ENCODE data around the gene SIGLEC11. TPM values are rescaled to one million over a fixed set of nuclear protein-coding genes. Genes with fewer than 3 reads are reported as not detected.

The SIGLEC11 gene
- total and polyA plus RNA-seq, 2 donors (not counting 3 experiments of a cell fraction or from before 2014, with no cell fraction given), result not detected

DNA sequence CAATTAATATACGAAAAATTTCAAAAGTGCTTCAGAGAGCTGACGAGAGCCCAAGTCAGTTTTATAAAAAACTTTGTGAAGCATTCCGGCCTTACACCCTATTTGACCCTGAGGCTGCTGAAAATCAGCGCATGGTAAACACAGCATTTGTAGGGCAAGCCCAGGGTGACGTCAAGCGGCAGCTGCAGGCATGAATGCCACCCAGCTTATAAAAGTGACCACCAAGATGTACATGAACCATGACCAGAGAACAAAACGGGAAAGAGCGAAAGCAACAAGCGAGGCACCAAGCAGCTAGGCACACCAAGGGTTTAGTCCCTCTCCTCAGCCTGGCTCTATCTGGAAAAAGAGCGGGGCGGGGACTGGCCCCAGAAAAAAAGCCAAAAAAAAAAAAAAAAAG, 6.0 kb downstream of the SIGLEC11 start:
- H2AFZ ChIP-seq (ENCODE audit: low read depth, low read length), result peak overlapping the region; percentile 86
- CTCF ChIA-PET, result interaction anchor here (0.8 to 2.5 kb wide), 9 partner anchors 11 to 181 kb away, joined by 3 to 12 read pairs (median 4); no protein-coding TSS in a partner anchor

More for the DNA sequence above, 6.0 kb downstream of the SIGLEC11 start:
- H3K9me1 ChIP-seq (replicated peaks; ENCODE audit: control insufficient read depth, extremely low read depth, insufficient read depth, low read length), result no peaks in the 10 kb centered on the region
- FAIRE-seq (peak; percentile 4), DNase-seq (ENCODE audit: low read depth, low spot score) (no peak)
- no peak overlapping the region for H3K27ac ChIP-seq (ENCODE audit: insufficient read depth, low read depth, low read length)
- H3K9ac ChIP-seq (replicated peaks; ENCODE audit: extremely low read depth, insufficient read depth, low read length), result no peak overlapping the region
- peaks cover 5% of the 10 kb centered on the region for H3K4me1 ChIP-seq (ENCODE audit: control insufficient read depth, extremely low read depth, insufficient read depth, low read length)
- TF ChIP-seq FOS (IDR thresholded peaks at IDR 0.05; ENCODE audit: borderline replicate concordance, insufficient read depth, low read length) (no peak), GATA2 (IDR thresholded peaks at IDR 0.05; ENCODE audit: insufficient read depth, insufficient read length, low read depth, low read length) (no peak), MYC (IDR thresholded peaks at IDR 0.05; ENCODE audit: low read depth, low read length) (no peak), POLR2AphosphoS5 (IDR thresholded peaks at IDR 0.05; ENCODE audit: insufficient read depth, low read depth, low read length) (no peak), POLR2A (IDR thresholded peaks at IDR 0.05; ENCODE audit: low read depth, low read length) (no peak), JUN (IDR thresholded peaks at IDR 0.05; ENCODE audit: borderline replicate concordance, insufficient read depth, insufficient read length, low read depth) (no peak), EZH2 (IDR thresholded peaks at IDR 0.05; ENCODE audit: borderline replicate concordance, low read depth, low read length, severe bottlenecking) (no peak)
- TF ChIP-seq, protein P1, sequence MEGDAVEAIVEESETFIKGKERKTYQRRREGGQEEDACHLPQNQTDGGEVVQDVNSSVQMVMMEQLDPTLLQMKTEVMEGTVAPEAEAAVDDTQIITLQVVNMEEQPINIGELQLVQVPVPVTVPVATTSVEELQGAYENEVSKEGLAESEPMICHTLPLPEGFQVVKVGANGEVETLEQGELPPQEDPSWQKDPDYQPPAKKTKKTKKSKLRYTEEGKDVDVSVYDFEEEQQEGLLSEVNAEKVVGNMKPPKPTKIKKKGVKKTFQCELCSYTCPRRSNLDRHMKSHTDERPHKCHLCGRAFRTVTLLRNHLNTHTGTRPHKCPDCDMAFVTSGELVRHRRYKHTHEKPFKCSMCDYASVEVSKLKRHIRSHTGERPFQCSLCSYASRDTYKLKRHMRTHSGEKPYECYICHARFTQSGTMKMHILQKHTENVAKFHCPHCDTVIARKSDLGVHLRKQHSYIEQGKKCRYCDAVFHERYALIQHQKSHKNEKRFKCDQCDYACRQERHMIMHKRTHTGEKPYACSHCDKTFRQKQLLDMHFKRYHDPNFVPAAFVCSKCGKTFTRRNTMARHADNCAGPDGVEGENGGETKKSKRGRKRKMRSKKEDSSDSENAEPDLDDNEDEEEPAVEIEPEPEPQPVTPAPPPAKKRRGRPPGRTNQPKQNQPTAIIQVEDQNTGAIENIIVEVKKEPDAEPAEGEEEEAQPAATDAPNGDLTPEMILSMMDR (IDR thresholded peaks at IDR 0.05; ENCODE audit: extremely low read depth in 1 of 2, insufficient read depth in 1 of 2, low read depth in 1 of 2, low read length in 2 of 2), result no peak
- TF ChIP-seq, protein P2, sequence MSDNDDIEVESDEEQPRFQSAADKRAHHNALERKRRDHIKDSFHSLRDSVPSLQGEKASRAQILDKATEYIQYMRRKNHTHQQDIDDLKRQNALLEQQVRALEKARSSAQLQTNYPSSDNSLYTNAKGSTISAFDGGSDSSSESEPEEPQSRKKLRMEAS (IDR thresholded peaks at IDR 0.05; ENCODE audit: insufficient read depth, insufficient read length), result no peak
- dilution Hi-C loops (cut with MboI; ENCODE audit: extremely low pct_ligation_motif_present, low sequenced_read_pairs) (no loop called here), intact Hi-C loops (cut with micrococcal nuclease) (no loop called here)
- H3K36me3 ChIP-seq (ENCODE audit: control insufficient read depth in 2 of 2, extremely low read depth in 1 of 2, insufficient read depth in 2 of 2, low read length in 2 of 2), result no peaks in the 10 kb centered on the region
- no peaks in the 10 kb centered on the region for H4K20me1 ChIP-seq (replicated peaks; ENCODE audit: control insufficient read depth, extremely low read depth, insufficient read depth, low read length)
- H3K9me3 ChIP-seq (replicated peaks; ENCODE audit: control insufficient read depth, insufficient read depth, low read length), result no peaks in the 10 kb centered on the region
- H3K4me3 ChIP-seq (replicated peaks in 1 of 3; ENCODE audit: insufficient read depth in 1 of 3, low read depth in 1 of 3, low read length in 3 of 3), result peak overlapping the region in 1 of 3 experiments; percentile 25
- peaks cover 9 to 16% of the 10 kb centered on the region in 2 experiments for H3K27me3 ChIP-seq (ENCODE audit: control insufficient read depth in 2 of 2, insufficient read depth in 2 of 2, low read length in 2 of 2)
- no TSS peak for BruUV-seq (replicated peaks)
- no peaks in the 10 kb centered on the region for H3K79me2 ChIP-seq (ENCODE audit: control insufficient read depth, insufficient read depth, low read length)
- peak overlapping the region; percentile 67 for H3K4me2 ChIP-seq (ENCODE audit: insufficient read depth, low read length)
- POLR2A ChIA-PET, result interaction anchor here (0.7 kb wide), 1 partner anchor 29 kb away, joined by 9 read pairs; no protein-coding TSS in a partner anchor

Measured in endothelial cell of umbilical vein (primary cell).